Hippocampal formation (tissue), 2 donors: ENCODE results near the gene TFF1.
"Not testable (repeated sequence)": the region's sequence is repeated elsewhere in the genome, so short reads cannot be mapped to it uniquely, and the experiment has no call there.

Experiments
- DNase-seq, 2 donors: peaks; one replicate each; lab custom pipeline; 2025; lab: John Stamatoyannopoulos, UW

TFF1 gene

DNA sequence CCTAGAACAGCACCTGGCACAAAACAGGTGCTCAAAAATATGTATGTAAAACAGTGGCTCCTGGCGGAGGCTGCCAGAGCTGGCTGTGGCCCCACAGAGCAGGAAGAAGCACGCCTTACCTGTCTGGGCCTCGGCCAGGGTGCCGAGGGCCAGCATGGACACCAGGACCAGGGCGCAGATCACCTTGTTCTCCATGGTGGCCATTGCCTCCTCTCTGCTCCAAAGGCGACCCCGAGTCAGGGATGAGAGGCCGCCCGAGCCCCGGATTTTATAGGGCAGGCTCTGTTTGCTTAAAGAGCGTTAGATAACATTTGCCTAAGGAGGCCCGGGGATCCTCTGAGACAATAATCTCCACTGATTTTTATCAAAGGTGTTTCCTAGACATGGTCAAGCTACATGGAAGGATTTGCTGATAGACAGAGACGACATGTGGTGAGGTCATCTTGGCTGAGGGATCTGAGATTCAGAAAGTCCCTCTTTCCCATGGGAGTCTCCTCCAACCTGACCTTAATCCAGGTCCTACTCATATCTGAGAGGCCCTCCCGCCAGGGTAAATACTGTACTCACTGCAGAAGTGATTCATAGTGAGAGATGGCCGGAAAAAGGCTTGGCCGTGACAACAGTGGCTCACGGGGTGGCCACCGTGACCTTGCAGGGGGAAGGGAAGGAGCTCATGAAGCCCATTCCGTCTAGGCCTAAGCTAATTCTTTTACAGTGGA lies at the start of gene TFF1:
TFF1 (minus strand) TSS at position 244 of the 719 bp plus-strand sequence; CDS start at position 204, 40 bp downstream.
- no peak for DNase-seq

DNA sequence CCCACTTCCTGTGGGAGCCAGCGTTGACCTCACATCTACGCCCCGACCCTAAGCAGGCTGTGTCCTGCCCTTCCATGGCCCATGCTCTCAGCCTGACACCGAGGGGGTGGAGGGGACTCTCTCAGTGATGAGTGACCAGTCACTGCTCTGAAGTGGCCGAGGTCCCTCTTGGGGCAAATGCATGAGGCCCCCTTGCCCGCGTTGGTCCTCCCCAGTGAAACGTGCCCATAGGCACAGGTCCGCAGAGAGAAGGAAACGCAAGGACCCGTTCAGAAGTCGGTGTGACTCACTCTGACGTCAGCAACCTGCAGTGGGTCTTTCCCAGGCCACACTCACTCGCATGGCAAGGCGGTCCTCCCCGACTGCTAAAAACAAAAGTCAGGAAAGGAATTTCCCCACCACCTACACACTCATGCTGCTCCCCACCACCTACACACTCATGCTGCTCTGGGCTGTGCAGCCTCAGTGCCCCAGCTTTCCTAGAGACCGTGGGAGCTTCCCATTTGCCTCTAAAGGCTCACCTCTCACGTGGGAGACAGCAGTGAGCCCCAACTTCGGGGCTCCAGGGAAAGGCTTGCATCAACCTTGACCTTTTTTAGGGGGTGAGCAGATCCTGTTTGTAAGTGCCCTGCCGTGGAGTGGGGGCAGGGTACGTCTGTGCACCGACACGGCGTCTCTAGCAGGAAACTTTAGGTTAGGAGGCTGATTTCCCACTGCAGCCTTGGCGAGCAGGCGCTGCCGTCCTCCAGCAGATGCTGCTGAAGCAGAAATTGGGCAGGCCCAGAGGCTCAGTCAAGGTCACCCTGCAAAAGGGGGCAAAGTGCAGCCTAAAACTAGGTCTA lies 48.8 kb upstream of the TFF1 start:
- no peak for DNase-seq

DNA sequence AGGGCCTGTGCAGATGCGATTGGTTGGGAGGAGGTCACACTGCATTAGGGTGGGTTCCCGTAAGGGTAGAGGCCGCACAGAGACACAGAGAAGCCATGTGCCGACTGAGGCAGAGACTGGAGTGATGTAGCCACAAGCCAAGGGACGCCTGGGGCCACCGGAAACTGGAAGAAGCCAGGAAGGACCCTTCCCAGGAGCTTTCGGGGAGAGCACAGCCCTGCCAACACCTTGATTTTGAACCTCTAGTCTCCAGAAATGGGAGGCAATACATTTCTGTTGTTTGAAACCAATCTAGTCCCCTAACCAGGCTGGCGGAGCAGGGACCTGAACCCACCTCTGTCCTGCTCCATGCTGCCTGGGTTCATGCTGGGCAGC lies 48.2 kb upstream of the TFF1 start:
- DNase-seq = no peak

DNA sequence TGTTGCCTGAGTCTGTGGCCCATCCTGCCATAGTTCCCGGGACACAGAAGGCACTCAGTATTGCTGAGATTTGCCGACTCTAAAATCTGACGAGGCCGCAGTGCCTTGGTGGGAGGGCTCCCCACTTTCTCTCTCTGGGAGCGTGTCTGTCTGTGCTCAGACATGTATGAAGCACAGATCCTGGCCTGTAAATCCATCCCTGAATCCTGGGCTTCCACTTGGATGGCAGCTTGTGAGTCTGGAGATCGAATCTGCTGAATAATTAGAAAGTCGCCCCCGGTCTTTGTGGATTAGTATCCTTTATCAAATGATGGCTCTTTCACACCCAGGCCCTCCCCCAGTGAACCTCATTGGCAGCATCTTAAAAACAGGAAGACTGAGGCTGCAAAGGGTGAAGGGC lies 47.7 kb upstream of the TFF1 start:
- no peak for DNase-seq

DNA sequence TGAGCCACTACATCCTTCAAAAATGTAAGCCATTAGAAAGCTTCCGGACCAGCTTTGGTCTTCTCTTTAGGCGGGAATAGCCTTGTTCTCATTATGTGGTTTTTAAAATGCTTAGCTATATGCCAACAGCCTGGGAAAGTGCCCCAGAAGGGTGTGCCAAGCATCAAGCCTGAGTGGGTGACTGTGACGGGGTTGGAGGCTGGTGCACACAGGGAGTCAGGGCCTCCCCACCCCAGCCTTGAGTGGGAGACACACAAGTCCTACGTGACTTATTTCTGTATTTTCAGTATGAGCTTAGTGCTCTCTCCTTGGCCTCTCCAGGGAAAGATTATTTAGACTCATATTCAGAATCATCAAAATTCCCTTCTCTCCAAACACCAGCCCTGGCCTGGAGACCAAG lies 47.2 kb upstream of the TFF1 start:
- no peak for DNase-seq

DNA sequence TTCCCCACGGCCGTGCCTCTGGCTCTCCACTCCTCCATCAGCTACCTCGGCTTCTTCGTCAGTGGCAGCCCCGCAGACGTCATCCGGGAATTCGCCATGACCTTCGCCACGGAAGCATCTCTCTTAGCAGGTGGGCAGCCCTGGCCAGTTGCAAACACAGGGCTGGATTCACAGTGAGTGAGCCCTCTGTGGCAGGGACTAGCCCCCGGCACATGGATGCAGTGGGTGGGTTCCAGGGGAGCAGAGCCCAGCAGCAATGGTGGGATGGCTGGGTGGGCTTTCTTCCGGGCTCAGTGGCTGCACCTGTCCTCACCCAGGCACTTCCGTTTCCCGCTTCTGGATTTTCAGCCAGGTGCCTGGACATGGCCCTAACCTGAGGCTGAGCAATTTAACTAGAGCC lies 46.8 kb upstream of the TFF1 start:
- DNase-seq = no peak

DNA sequence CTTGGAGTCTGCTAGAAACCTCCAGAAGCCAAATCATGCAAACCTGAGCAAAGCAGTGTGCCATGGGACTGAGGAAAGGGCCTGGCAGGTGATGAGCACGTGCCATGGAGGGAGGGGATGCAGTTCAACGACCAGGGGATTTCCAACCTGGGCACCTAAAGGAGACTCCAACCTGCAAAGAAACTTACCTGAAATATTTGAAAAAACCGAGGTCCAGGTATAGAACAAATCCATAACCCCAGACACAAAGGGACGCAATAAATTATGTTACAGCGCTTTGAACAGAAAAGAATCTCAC lies 46.2 kb upstream of the TFF1 start:
- no peak for DNase-seq

DNA sequence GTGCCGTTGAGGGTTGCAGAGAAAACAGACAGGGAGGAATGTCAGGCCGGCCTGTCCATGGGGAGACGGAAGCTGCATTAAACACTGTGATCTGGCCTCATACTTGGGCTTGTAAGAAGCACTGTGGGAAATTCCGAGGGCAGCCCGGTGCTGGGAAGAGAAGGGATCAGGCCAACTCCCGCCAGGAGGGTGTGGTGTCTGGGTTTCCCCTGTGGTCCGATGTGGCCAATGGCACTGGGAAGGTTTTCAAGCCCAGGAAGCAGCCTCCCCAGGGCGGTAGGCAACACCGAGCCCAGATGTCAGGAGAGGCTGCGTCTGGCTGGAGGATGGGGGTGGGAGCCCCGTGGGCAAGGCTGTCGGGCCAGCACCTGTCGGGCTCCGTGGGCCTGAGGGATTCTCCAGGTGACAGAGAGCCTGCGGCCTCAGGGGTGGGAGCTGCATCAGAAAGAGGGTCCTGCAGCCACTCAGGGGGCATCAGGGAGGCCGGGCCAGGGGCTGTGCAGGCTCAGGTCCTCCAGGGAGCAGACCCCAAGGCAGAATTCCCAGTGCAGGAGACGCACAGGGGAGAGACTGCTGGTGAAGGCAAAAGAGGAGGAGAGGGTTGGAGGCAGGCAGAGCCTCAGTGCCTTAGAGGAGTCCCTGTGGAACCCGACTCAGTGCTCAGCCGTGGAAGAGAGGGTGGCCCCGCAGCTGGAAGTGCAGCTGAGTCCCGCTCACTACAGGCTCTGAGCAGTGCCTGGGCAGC lies 45.7 kb upstream of the TFF1 start:
- DNase-seq = no peak

DNA sequence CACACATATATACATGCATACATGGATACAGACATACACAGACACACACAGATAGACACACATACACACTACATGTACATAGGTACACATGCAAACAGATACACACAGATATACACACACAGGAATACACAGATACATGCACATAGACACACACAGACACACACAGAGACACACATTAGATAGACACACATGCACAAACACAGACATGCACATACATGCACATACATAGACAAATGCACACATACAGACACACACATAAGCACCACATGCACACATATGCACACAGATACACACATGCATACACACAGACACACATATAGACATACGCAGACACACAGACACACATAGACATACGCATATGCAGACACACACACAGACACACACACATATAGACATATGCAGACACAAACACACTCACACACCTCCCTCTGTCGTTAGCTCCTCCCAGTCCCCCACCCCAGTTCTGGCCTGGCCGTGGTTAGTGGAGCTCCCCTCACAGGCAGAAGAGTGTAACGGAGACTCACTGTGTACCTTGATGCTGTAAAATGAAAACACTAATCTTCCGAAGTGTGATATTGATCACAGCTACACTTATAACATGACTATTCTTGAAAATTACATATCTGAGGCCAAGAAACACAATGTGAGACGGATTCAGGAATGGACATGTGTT lies 45.0 kb upstream of the TFF1 start:
- no peak for DNase-seq

DNA sequence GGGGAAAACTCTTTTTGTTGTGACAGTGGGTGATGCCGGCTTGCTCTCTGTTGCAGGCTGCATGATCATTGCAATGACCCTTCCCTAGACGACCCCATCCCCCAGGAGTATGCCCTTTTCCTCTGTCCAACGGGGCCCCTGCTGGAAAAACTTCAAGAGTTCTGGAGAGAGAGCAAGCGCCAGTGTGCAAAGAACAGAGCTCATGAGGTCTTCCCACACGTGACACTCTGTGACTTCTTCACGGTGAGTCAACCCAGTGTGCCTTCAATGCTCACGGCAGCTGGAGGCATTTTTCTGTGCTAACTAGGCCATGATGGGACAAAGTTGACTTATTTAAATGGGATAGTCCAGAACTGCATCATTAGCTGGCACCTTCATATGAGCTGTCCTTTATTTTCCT lies 43.0 kb upstream of the TFF1 start:
- no peak for DNase-seq

DNA sequence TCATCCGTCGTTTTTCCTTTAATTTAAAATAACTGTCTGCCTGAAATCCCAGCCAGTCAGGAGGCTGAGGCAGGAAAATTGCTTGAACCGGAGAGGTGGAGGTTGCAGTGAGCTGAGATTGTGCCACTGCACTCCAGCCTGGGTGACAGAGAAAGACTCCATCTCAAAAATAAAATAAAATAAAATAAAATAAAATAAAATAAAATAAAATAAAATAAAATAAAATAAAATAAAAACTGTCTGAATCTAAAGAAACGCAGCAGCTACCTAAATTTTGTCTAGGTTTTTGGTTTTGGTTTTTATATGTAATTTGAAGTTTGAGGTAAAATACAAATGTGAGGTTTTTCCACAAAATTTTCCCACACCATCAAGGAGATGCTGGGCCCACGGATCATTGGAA lies 42.4 kb upstream of the TFF1 start:
- not testable (repeated sequence) for DNase-seq

DNA sequence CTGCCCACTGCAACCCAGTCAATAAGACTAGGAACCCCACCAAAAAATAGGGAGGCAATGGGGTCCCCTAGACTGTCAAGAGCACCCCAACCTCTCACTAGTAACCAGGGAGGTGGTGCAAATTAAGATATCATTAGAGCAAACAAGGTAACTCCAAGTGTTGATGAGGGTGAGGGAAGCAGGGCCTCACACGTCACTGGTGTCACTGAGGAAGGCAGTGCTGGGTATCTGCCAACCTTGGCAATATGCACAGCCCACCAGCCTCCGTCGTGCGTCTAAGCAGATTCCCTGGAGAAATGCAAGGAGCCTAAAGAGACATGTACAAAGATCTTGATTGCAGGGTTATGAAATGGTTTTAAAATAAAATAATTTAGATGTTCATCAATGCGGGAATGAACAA lies 41.1 kb upstream of the TFF1 start:
- no peak for DNase-seq

DNA sequence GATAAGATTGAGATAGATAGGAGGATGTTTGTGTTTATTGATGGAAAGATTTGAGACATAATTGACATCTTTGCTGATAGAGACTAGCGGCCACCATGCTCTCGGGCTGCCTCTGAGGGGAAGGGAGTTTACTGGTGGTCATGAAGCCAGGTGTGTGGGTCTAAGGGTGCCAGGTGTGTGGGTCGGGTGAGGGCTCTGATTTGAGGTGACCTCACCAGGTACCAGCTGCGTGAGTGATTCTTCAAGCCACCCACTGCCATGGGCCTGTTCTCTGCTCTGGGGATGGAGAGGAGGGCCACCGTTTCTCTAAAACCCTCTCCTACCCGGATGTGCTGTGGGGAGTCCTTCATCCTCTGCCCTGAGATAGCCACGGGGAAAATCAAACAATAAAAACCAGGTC lies 40.5 kb upstream of the TFF1 start:
- DNase-seq = no peak

DNA sequence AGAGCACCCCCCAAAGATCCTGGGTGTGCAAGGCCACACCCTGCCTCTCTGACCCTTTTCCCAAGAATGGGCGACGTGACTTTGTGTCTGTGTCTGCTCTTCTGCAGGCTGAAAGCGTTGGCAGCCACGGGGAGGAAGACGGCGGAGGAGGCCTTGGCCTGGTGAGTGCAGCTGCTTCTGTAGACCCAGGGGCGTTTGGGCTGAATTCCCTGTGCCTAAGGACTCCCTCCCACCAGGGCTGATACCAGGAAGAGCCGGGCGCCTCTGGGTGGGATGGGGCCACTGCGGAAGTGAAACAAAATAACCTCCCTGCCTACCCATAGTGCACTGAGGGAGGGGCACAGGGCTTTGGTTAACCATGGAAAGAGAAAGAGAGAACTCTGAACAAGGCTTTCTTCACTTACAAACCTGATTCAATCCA lies 39.9 kb upstream of the TFF1 start:
- no peak for DNase-seq

DNA sequence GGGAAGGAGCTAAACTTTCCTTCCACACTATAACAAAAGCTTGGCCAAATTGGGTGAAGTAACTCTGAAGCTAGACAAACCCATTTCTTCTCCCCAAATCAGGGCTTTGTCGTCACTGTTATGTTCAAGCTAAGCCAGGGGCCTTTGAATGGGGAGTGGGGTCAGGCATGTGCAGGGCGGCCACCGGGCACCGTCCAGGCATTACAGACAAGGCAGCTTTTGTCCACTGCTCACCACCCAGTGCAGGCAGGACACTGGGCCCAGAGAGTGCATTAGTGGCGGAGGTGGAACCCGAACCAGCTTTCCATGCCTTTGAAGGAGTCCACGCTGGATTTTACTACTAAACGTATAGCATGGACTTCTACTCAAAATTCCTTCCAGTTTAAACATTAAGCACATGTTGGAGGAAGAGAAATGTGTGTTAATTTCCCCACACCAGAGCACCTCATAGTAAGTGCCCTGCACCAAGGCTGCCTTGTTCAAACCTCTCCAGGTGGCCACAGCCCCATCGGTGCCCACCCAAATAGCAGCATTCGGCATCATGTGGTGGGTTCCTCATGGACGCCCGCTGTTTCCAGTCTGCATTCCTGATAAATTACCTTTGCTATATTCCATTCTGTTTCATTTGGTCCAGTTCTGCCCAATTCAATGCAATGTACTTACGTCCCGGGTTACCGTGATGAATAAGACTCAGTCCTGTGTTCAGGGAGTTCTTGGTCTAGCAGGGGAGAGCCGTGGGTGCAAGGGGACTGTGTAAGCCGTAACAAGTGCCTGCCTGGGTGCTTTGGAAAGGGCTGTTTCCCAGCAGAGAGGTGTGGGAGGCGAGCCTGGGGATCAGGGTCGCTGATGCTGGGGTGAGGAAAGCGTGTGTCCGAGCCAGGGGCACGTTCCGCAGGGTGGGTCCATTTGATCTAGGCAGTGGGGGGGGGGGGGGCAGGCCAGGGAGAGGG lies 39.0 kb upstream of the TFF1 start:
- DNase-seq = no peak

DNA sequence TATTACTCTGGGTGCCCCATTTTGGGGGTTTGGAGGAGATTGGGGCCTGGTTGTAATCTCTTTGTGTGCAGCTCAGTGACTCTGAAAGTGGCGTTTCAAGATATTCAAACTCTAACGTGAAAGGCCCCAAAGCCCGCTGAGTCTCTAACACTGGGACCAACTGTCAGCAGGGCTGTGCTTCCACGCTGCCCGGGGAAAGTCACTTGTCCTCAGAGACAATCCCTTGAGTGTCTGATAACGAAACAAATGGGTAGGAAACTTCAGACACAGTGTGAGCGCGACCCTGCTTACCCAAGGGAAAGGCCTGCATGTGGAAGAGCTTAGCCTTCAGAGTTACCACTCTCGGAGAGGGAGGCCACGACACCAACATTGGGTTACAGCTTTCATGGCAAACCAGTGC lies 38.2 kb upstream of the TFF1 start:
- no peak for DNase-seq

DNA sequence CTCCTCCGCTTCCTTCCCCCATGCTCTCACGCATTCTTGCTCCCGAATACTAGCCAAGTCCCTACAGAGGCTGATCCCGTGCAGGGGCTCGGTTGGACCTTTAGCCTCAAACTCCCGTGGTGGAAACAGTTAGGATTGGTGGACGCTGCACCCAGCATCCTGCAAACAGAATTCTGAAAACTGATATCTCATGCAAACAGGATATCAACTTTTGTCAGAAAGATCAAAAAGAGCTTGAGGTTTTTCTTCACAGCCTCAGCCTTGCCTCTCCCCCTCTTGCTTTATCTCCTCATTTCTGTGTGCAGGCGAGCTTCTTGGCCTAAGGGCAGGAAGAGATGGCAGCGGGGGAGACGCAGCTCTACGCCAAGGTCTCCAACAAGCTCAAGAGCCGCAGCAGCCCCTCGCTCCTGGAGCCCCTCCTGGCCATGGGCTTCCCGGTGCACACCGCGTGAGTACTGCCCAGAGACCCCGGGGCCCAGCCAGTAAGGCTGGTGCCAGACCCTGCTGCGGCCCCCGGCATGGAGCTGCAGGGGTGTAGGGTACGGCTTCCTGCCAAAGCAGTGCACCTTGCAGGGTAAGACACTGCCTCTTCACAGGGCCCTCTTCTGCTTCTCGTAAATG lies 37.4 kb upstream of the TFF1 start, which contains the start of gene UBASH3A:
UBASH3A (plus strand) TSS at position 292 of the 621 bp plus-strand sequence; CDS start at position 336, 44 bp downstream.
- no peak for DNase-seq

DNA sequence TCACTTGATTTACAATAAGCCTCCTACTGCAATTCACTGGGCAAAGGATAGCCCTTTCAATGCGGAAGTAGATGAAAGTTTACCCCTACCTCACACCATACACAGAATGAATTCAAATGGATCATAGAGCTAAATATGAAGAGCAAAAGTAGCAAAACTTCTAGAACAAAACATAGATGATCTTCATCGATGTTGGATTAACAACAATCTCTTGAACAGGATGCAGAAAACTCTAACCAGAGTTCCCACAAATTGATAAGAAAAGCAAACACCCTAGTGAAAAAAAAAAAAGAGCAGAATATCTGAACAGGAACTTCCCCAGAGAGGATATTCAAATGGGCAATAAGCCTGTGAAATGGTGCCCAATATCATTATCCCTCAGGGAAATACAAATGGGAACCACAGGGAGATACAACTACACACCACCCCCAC lies 35.5 kb upstream of the TFF1 start:
- no peak for DNase-seq

DNA sequence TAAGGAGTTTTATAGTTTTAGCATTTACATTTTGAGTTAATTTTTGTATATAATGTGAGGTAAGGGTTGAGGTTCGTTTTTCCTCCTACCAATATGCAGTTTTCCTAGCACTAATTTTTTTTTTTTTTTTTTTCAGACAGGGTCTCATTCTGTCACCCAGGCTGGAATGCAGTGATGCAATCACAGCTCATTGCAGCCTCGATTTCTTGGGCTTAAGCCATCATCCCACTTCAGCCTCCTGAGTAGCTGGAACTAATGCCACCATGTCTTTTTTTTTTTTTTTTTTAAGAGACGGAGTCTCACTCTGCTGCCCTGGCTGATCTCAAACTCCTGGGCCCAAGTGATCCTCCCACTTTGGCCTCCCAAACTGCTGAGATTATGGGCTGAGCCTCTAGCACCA lies 34.8 kb upstream of the TFF1 start:
- no peak for DNase-seq

DNA sequence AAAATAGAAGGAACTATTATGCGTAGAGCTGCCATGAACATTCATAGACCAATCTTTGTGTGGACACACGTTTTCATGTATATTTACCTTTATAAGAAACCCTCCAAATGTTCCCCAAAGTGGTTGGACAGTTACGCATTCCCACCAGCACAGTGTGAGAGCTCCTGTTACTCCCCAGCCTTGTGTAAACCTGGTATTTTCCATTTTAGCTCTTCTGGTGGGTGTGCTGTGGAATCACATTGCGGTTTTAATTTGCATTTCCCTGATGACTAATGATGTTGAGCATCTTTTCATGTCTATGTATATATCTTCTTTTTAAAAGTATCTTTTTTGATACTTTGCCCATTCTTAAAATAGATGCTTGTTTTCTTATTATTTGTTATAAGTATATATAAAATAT lies 34.2 kb upstream of the TFF1 start:
- DNase-seq = no peak
